Heart left ventricle (tissue), 13 donors: Measurements from ENCODE around the gene ERBB4.

Source experiments
- POLR2A ChIP-seq, 2 donors: fragments of 450-650 bp; IDR thresholded peaks; one replicate each; pipeline ENCODE4 v1.6.1; 2017; ENCODE audit warnings: antibody characterized with exemption in 2 of 2, mild to moderate bottlenecking in 2 of 2, moderate library complexity in 2 of 2
- TF ChIP-seq, protein P1 (sequence below), 12 donors: fragments of 200-600 bp; sonication (generic) in 4 of 12; IDR thresholded peaks; one replicate each; pipeline versions ENCODE4 v1.5.0 to v1.8.0; 2018 to 2022; ENCODE audit warnings: antibody characterized with exemption in 12 of 12, mild to moderate bottlenecking in 5 of 12
- donor health status: ischemic (EF 13 %, LVEDD 7.1; RV severe dilation, severe dysfunction).
- donor health status: DM: no; HTN: yes; CAD: no.
- donor health status: DM: no; HTN: no; CAD: no.
- donor health status: ischemic (EF 25% LVEDD 6.9; RV normal size, moderate dysfunction).
- donor health status: ischemic (EF 25% LVEDD 5.7; RV mildly dilated, moderate dysfunction).
- donor health status: ischemic (EF 35%, LVEDD 5.7; RV mildly dilated, moderate dysfunction).
- donor health status: nonischemic (EF 11% LVEDD 7.7; RV severe dilation, severe dysfunction).
- donor health status: DM: yes; HTN: yes; CAD: no.
- donor health status: PGD.
- donor health status: ischemic (EF 29% LVEDD 5.4; RV normal size, mild dysfunction).
- donor health status: nonischemic (EF 23%, LVEDD 6.1; RV moderate dilation, normal function).

GRCh38 chr2:211568439-211568838, 970.2 kb downstream of the ERBB4 start:
- no peak for TF ChIP-seq POLR2A (IDR thresholded peaks at IDR 0.05)
- TF ChIP-seq, protein P1, sequence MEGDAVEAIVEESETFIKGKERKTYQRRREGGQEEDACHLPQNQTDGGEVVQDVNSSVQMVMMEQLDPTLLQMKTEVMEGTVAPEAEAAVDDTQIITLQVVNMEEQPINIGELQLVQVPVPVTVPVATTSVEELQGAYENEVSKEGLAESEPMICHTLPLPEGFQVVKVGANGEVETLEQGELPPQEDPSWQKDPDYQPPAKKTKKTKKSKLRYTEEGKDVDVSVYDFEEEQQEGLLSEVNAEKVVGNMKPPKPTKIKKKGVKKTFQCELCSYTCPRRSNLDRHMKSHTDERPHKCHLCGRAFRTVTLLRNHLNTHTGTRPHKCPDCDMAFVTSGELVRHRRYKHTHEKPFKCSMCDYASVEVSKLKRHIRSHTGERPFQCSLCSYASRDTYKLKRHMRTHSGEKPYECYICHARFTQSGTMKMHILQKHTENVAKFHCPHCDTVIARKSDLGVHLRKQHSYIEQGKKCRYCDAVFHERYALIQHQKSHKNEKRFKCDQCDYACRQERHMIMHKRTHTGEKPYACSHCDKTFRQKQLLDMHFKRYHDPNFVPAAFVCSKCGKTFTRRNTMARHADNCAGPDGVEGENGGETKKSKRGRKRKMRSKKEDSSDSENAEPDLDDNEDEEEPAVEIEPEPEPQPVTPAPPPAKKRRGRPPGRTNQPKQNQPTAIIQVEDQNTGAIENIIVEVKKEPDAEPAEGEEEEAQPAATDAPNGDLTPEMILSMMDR (IDR thresholded peaks at IDR 0.05) = no peak
